Measurements from ENCODE around the gene OR5D14. TPM values are rescaled to one million over a fixed set of nuclear protein-coding genes. Genes with fewer than 3 reads are reported as not detected.

The OR5D14 gene
- not detected in 5 replicates for total RNA-seq (2022; extraction: Qiagen RNA extraction; ENCODE audit: low read depth)

GRCh38 chr11:55795256-55795655 lies at the start of gene OR5D14:
TSS of gene OR5D14 (plus strand) at chr11:55795556. CDS start at chr11:55795556, 0 bp downstream.

DNA sequence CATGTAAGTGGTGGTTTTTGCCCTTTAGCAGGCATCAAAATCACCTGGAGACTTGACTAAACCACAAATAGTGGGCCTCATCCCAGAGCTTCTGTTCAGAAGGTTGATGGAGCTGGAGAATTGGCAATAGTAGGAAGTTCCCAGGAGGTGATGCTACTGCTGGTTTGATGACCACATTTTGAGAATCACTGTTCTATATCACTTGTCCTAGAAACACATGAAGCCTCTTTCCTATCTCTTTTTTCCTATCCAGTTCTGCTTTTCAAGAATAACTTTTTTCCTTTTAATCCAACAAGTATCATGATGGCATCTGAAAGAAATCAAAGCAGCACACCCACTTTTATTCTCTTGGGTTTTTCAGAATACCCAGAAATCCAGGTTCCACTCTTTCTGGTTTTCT lies 22.2 kb upstream of the OR5D14 start, which contains the start of gene OR5D13:
Gene OR5D13 (plus strand): TSS at position 301 of the 400 bp plus-strand sequence. CDS start 0 bp downstream, at position 301.

GRCh38 chr11:55811067-55811466 lies 15.7 kb downstream of the OR5D14 start, which contains the start of gene OR5L1:
TSS of gene OR5L1 (plus strand) at chr11:55811367. CDS start at chr11:55811467, 100 bp downstream.

GRCh38 chr11:55819330-55819729 lies 24.0 kb downstream of the OR5D14 start, which contains the start of gene OR5D18:
TSS of gene OR5D18 (plus strand) at chr11:55819630. CDS start at chr11:55819630, 0 bp downstream.

DNA sequence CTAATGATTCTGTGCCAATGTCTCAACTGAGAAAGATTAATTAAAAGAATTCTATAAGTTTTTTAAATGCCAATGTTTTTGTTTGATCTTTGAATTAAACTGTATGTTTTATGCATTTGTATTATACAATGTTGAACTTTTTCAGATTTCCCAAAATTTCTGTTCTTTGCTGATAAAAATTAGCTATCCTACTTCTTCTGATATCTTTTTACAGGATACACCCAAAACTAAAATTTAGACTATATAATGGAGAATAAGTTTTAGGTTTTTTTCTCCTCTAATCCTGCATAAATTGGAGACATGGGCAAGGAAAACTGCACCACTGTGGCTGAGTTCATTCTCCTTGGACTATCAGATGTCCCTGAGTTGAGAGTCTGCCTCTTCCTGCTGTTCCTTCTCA lies 31.6 kb downstream of the OR5D14 start, which contains the start of gene OR5L2:
Gene OR5L2 (plus strand): TSS at position 301 of the 400 bp plus-strand sequence. CDS start 0 bp downstream, at position 301.

GRCh38 chr11:55838452-55838851 lies 43.1 kb downstream of the OR5D14 start, which contains the start of gene OR5D16:
TSS of gene OR5D16 (plus strand) at chr11:55838752. CDS start at chr11:55838752, 0 bp downstream.

Other genes with a start within 250 kb of the OR5D14 start
- gene OR4C15, start 241.1 kb upstream of the OR5D14 start, total RNA-seq (2022; extraction: Qiagen RNA extraction; ENCODE audit: low read depth), result not detected in 5 replicates
- not detected in 5 replicates for gene OR4C16, start 223.4 kb upstream of the OR5D14 start, total RNA-seq (2022; extraction: Qiagen RNA extraction; ENCODE audit: low read depth)
- not detected in 5 replicates for gene OR4C11, start 187.9 kb upstream of the OR5D14 start, total RNA-seq (2022; extraction: Qiagen RNA extraction; ENCODE audit: low read depth)
- gene OR4P4, start 160.4 kb upstream of the OR5D14 start, total RNA-seq (2022; extraction: Qiagen RNA extraction; ENCODE audit: low read depth), result not detected in 5 replicates
- not detected in 5 replicates for gene OR4S2, start 147.2 kb upstream of the OR5D14 start, total RNA-seq (2022; extraction: Qiagen RNA extraction; ENCODE audit: low read depth)
- not detected in 5 replicates for gene OR4C6, start 133.4 kb upstream of the OR5D14 start, total RNA-seq (2022; extraction: Qiagen RNA extraction; ENCODE audit: low read depth)
- not detected in 5 replicates for gene OR5D13, start 22.1 kb upstream of the OR5D14 start, total RNA-seq (2022; extraction: Qiagen RNA extraction; ENCODE audit: low read depth)
- not detected in 5 replicates for gene OR5L1, start 15.8 kb downstream of the OR5D14 start, total RNA-seq (2022; extraction: Qiagen RNA extraction; ENCODE audit: low read depth)
- gene OR5D18, start 24.1 kb downstream of the OR5D14 start, total RNA-seq (2022; extraction: Qiagen RNA extraction; ENCODE audit: low read depth), result not detected in 5 replicates
- not detected in 5 replicates for gene OR5L2, start 31.7 kb downstream of the OR5D14 start, total RNA-seq (2022; extraction: Qiagen RNA extraction; ENCODE audit: low read depth)
- not detected in 5 replicates for gene OR5D16, start 43.2 kb downstream of the OR5D14 start, total RNA-seq (2022; extraction: Qiagen RNA extraction; ENCODE audit: low read depth)
- gene TRIM51, start 87.7 kb downstream of the OR5D14 start, total RNA-seq (2022; extraction: Qiagen RNA extraction; ENCODE audit: low read depth), result not detected in 5 replicates
- gene OR5W2, start 119.0 kb downstream of the OR5D14 start, total RNA-seq (2022; extraction: Qiagen RNA extraction; ENCODE audit: low read depth), result not detected in 5 replicates
- gene OR5I1, start 140.8 kb downstream of the OR5D14 start, total RNA-seq (2022; extraction: Qiagen RNA extraction; ENCODE audit: low read depth), result not detected in 5 replicates
- gene OR10AG1, start 174.4 kb downstream of the OR5D14 start, total RNA-seq (2022; extraction: Qiagen RNA extraction; ENCODE audit: low read depth), result not detected in 5 replicates
- not detected in 5 replicates for gene OR5F1, start 199.1 kb downstream of the OR5D14 start, total RNA-seq (2022; extraction: Qiagen RNA extraction; ENCODE audit: low read depth)
- gene OR5AS1, start 232.1 kb downstream of the OR5D14 start, total RNA-seq (2022; extraction: Qiagen RNA extraction; ENCODE audit: low read depth), result not detected in 5 replicates

Measured in A549 treated with ZK216348 at 1 μM for 4 hours (cell line).